ENCODE measurements around the gene MVD.

Gene MVD, protein sequence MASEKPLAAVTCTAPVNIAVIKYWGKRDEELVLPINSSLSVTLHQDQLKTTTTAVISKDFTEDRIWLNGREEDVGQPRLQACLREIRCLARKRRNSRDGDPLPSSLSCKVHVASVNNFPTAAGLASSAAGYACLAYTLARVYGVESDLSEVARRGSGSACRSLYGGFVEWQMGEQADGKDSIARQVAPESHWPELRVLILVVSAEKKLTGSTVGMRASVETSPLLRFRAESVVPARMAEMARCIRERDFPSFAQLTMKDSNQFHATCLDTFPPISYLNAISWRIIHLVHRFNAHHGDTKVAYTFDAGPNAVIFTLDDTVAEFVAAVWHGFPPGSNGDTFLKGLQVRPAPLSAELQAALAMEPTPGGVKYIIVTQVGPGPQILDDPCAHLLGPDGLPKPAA

DNA sequence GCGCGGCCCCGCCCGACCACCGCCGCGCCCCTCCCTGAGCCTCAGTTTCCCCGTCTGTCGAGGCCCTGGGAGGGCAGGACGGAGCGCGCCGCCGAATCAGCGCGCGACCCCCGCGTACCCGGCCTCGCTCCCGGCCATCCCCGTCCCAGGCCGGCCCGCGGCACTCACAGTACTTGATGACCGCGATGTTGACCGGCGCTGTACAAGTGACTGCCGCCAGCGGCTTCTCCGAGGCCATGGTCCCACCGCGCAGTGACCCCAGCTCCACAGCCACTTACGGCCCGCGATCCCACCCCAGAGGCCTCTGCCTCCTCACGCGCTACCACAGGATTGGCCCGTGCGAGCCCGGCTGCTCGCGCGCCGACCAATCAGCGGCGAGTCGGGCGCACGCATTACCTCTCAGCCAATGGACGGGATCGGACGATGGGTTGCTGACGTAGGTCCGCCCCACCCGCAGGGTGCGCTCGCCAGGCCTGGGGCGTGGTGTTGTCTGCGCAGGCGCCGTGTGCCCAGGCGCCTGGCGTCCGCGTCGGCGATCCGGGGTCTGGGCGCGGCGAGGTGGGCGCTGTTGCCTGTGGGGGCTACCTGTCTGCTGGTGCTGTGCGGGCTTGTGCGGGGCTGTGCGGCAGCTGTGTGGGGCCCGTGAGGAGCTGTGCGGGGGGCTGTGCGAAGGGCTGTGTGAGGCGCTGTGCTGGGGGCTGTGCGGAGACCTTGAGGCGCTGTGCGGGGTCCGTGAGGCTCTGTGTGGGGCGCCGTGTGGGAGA lies at the start of gene MVD:
Gene MVD (minus strand): TSS at position 249 of the 764 bp plus-strand sequence. CDS start 11 bp downstream, at position 238.
- H3K4me3 ChIP-seq (ENCODE audit: low read depth, low read length): peak within 1 kb of the TSS; percentile 98
- peak; percentile 93 for DNase-seq (ENCODE audit: low read depth)
- TF ChIP-seq, protein P1, sequence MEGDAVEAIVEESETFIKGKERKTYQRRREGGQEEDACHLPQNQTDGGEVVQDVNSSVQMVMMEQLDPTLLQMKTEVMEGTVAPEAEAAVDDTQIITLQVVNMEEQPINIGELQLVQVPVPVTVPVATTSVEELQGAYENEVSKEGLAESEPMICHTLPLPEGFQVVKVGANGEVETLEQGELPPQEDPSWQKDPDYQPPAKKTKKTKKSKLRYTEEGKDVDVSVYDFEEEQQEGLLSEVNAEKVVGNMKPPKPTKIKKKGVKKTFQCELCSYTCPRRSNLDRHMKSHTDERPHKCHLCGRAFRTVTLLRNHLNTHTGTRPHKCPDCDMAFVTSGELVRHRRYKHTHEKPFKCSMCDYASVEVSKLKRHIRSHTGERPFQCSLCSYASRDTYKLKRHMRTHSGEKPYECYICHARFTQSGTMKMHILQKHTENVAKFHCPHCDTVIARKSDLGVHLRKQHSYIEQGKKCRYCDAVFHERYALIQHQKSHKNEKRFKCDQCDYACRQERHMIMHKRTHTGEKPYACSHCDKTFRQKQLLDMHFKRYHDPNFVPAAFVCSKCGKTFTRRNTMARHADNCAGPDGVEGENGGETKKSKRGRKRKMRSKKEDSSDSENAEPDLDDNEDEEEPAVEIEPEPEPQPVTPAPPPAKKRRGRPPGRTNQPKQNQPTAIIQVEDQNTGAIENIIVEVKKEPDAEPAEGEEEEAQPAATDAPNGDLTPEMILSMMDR (IDR thresholded peaks at IDR 0.05; ENCODE audit: low read depth, low read length, missing control alignments): no peak

DNA sequence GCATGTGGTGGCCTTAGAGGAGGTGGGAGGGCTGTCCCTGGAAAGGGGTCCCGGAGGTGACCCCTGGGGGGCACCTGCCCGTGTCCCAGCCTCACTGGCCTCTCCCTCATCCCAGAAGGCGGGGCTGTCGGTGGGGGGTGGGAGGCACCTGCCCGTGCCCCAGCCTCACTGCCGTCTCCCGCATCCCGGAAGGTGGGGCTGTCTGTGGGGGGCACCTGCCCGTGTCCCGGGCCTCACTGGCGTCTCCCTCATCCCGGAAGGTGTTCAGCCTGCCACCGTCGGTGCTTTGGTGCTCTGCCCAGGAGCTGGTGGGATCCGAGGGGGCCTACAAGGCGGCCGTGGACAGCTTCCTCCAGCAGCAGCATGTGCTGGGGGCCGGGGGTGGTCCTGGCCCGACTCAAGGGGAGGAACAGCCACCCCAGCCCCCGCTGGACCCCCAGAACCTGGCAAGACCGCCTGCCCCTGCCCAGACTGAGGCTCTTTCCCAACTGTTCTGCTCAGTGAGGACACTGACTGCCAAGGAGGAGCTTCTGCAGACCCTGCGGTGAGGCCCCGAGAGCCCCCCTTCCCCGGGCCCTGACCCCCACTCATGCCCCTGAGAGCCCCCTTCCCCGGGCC lies 49.6 kb upstream of the MVD start:
- TF ChIP-seq, protein P1 (IDR thresholded peaks at IDR 0.05; ENCODE audit: low read depth, low read length, missing control alignments): no peak
- no peak for DNase-seq (ENCODE audit: low read depth)
- H3K4me3 ChIP-seq (ENCODE audit: low read depth, low read length): no peak overlapping the region

DNA sequence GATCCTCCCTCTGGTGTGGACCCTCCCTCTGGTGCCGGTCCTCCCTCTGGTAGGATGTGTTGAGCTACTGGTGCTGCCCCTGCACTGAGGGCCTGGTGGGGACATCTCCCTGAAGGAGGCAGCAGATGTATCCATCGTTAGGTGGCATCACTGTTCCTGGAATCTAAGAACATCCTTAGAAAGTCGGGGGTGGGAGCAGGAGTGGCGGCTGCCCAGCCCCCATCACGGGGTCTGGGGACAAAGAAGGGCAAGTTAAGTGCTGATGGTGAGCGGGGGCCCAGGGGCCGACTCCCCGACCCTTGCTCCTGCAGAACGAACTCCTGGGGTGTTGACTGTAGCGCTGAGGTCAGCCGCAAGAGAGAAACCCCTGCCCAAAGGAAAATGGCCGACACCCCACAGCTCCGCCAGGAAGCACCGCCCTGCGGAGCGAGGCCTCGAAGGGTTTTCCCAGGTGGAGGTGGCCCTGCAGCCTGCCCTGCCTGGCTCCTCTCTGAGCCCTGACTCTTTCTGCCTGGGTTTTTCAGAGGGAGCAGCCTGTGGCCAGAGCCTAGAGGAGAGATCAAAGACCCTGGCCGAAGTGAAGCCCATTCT lies 49.0 kb upstream of the MVD start:
- TF ChIP-seq, protein P1 (IDR thresholded peaks at IDR 0.05; ENCODE audit: low read depth, low read length, missing control alignments): no peak
- DNase-seq (ENCODE audit: low read depth): no peak
- H3K4me3 ChIP-seq (ENCODE audit: low read depth, low read length): no peak overlapping the region

DNA sequence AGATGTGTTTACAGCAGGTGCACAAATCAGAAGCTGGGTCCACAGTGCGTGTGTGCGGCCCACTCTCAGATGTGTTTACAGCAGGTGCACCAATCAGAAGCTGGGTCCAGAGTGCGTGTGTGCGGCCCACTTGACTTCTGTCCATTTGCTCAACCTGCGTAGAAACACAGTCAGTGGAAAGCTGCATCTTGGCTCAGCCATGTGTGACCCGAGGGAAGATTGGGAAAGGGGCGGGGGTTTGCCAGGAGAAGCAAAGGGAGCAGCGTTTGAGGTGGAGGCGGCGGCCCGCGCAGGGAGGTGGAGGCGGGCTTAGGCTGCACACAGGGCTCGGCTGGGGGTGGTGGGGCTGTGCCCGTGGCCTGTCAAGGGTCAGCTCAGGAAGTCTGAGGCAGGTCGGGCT lies 47.7 kb upstream of the MVD start:
- H3K4me3 ChIP-seq (ENCODE audit: low read depth, low read length): no peak overlapping the region
- TF ChIP-seq, protein P1 (IDR thresholded peaks at IDR 0.05; ENCODE audit: low read depth, low read length, missing control alignments): no peak
- DNase-seq (ENCODE audit: low read depth): no peak

DNA sequence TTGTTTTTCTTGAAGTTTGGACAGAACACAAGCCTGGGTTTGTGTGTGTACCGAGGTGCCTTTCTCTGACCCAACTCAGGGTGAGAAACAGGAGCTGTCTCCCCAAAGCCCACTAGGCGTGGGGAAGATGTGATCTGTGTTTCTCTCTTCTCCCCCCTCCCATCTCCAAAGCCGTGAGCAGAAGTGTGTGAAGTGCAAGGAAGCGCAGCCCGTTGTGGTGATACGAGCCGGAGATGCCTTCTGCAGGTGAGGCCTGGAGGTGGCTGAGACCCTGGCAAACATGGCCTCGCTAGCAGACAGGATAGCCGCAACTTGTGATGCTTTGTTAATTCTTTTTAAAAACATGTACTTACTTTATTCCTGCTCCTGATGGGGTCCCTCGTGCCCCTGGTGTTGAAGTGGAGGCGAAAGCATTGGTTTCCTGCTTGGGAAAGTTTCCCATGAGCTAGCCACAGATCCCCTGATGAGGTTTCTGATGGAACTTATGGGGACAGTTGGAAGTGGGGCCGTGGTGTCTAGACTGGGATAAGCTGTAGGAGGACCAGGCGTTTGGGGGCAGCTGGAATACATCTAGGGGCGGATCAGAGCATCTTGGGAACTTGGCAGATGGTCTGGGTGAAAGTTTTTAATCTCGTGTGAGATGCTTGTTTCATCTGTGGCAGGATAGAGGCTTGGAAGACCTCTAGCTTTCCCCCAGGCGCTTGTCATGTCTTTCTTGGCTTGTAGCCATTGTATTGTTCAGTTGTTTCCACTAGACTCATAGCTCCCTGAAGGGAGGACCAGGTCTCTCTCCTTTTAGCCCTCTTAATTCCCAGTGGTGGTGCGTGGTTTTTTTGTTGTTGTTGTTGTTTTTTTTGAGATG lies 44.3 kb upstream of the MVD start:
- TF ChIP-seq, protein P1 (IDR thresholded peaks at IDR 0.05; ENCODE audit: low read depth, low read length, missing control alignments): no peak
- DNase-seq (ENCODE audit: low read depth): no peak
- peak overlapping the region; percentile 62 for H3K4me3 ChIP-seq (ENCODE audit: low read depth, low read length)
